GM23338 (cell line): Measurements from ENCODE around the gene KCTD3. TPM values are rescaled to one million over a fixed set of nuclear protein-coding genes. Genes with fewer than 3 reads are reported as not detected.

Source experiments
- ATAC-seq: fragments of 200-7000 bp; cut with Tn5 transposase; 3 replicates; pipeline ENCODE4 v1.9.1; 2020
- DNase-seq: peaks from one replicate; pipeline ENCODE4 v3.0.0-alpha.2; 2015; ENCODE audit warnings: low spot score
- H2AFZ ChIP-seq: fragments of 200-600 bp; sonication (generic); 2 replicates; pipeline ENCODE4 v1.8.0; 2016; ENCODE audit warnings: antibody characterized with exemption, mild to moderate bottlenecking, moderate library complexity
- H3F3A ChIP-seq: fragments of 200-600 bp; sonication (generic); replicated peaks from 2 replicates; pipeline ENCODE4 v1.8.0; 2017; ENCODE audit warnings: antibody characterized with exemption, mixed run types, low read depth
- H3K27ac ChIP-seq: fragments of 200-600 bp; sonication (generic); 2 replicates; pipeline ENCODE4 v1.6.1; 2016; ENCODE audit warnings: low read depth
- H3K27me3 ChIP-seq: fragments of 200-600 bp; sonication (generic); 2 replicates; pipeline ENCODE4 v1.8.0; 2016; ENCODE audit warnings: mild to moderate bottlenecking, mixed run types, moderate library complexity; ENCODE audit not compliant: insufficient read depth
- H3K36me3 ChIP-seq: fragments of 200-600 bp; sonication (generic); 2 replicates; pipeline ENCODE4 v1.8.0; 2016; ENCODE audit warnings: mild to moderate bottlenecking; ENCODE audit not compliant: insufficient read depth
- H3K4me1 ChIP-seq: fragments of 200-600 bp; sonication (generic); 2 replicates; pipeline ENCODE4 v1.8.0; 2016; ENCODE audit warnings: mild to moderate bottlenecking, moderate library complexity; ENCODE audit not compliant: insufficient read depth
- H3K4me2 ChIP-seq: fragments of 200-600 bp; sonication (generic); 2 replicates; pipeline ENCODE4 v1.7.1; 2017; ENCODE audit warnings: mixed run types
- H3K4me3 ChIP-seq: fragments of 200-600 bp; sonication (generic); 2 replicates; pipeline ENCODE4 v1.6.1; 2016; ENCODE audit warnings: mixed run types
- H3K79me2 ChIP-seq: fragments of 200-600 bp; sonication (generic); replicated peaks from 2 replicates; pipeline ENCODE4 v1.8.0; 2017; ENCODE audit warnings: mild to moderate bottlenecking; ENCODE audit not compliant: insufficient read depth
- H3K9me2 ChIP-seq: fragments of 200-600 bp; sonication (generic); 2 replicates; pipeline ENCODE4 v1.8.0; 2017; ENCODE audit not compliant: insufficient read depth
- H4K20me1 ChIP-seq: fragments of 200-600 bp; sonication (generic); replicated peaks from 2 replicates; pipeline ENCODE4 v1.8.0; 2017; ENCODE audit warnings: mild to moderate bottlenecking; ENCODE audit not compliant: insufficient read depth
- H3K27ac Mint-ChIP-seq: 2 replicates; pipeline ENCODE4 v1.8.0; 2020; ENCODE audit warnings: inconsistent platforms, mild to moderate bottlenecking, moderate library complexity, mixed read lengths
- H3K27me3 Mint-ChIP-seq: 3 replicates; pipeline ENCODE4 v1.8.0; 2022; ENCODE audit warnings: low read depth, mild to moderate bottlenecking, moderate library complexity, mixed read lengths, inconsistent platforms; ENCODE audit not compliant: insufficient read depth, poor library complexity
- H3K36me3 Mint-ChIP-seq: 3 replicates; pipeline ENCODE4 v1.8.0; 2021; ENCODE audit warnings: low read depth, mild to moderate bottlenecking, inconsistent platforms, moderate library complexity, mixed read lengths
- H3K4me1 Mint-ChIP-seq: 3 replicates; pipeline ENCODE4 v1.8.0; 2020; ENCODE audit warnings: mild to moderate bottlenecking, inconsistent platforms, mixed read lengths
- H3K4me3 Mint-ChIP-seq: 3 replicates; pipeline ENCODE4 v1.8.0; 2021; ENCODE audit warnings: moderate library complexity, mild to moderate bottlenecking, inconsistent platforms, mixed read lengths
- H3K9me3 Mint-ChIP-seq: 3 replicates; pipeline ENCODE4 v1.8.0; 2020; ENCODE audit warnings: moderate library complexity, mild to moderate bottlenecking, inconsistent platforms, mixed read lengths
- CREB1 ChIP-seq: fragments of 250-450 bp; sonication (Bioruptor Pico); IDR thresholded peaks from 2 replicates; pipeline ENCODE4 v1.5.0; 2020; ENCODE audit warnings: low read depth, mild to moderate bottlenecking, moderate library complexity
- CTCF ChIP-seq, 2 experiments: fragments of 200-600 bp in 1 of 2; sonication (generic) in 1 of 2; conservative IDR thresholded peaks; 2 replicates each; pipeline versions ENCODE4 v1.5.1 to v1.6.1; 2016 to 2017; ENCODE audit warnings: antibody characterized with exemption in 2 of 2, low read depth in 2 of 2, mild to moderate bottlenecking in 2 of 2, moderate library complexity in 1 of 2
- ETS1 ChIP-seq: IDR thresholded peaks from 2 replicates; pipeline ENCODE4 v1.6.1; 2016; ENCODE audit warnings: antibody characterized with exemption
- EZH2 ChIP-seq: fragments of 200-600 bp; sonication (generic); IDR thresholded peaks from one replicate; pipeline ENCODE4 v1.8.0; 2017; ENCODE audit warnings: antibody characterized with exemption, mild to moderate bottlenecking, low read depth; ENCODE audit not compliant: unreplicated experiment
- EZH2phosphoT487 ChIP-seq: fragments of 200-600 bp; sonication (generic); IDR thresholded peaks from one replicate; pipeline ENCODE4 v1.8.1; 2018; ENCODE audit warnings: antibody characterized with exemption; ENCODE audit not compliant: unreplicated experiment
- JUNB ChIP-seq: IDR thresholded peaks from one replicate; pipeline ENCODE4 v1.6.1; 2016; ENCODE audit warnings: antibody characterized with exemption; ENCODE audit not compliant: unreplicated experiment
- NANOG ChIP-seq: IDR thresholded peaks from 2 replicates; pipeline ENCODE4 v1.6.1; 2016; ENCODE audit warnings: antibody characterized with exemption, borderline replicate concordance
- POLR2AphosphoS5 ChIP-seq: IDR thresholded peaks from 2 replicates; pipeline ENCODE4 v1.6.1; 2016; ENCODE audit warnings: antibody characterized with exemption, low read depth
- REST ChIP-seq: IDR thresholded peaks from one replicate; pipeline ENCODE4 v1.6.1; 2018; ENCODE audit warnings: antibody characterized with exemption; ENCODE audit not compliant: unreplicated experiment
- STAT1 ChIP-seq: IDR thresholded peaks from one replicate; pipeline ENCODE4 v1.6.1; 2016; ENCODE audit warnings: antibody characterized with exemption; ENCODE audit not compliant: unreplicated experiment
- ZNF114 ChIP-seq: fragments of 250-450 bp; sonication (Bioruptor Pico); IDR thresholded peaks from 2 replicates; pipeline ENCODE4 v1.5.0; 2020; ENCODE audit warnings: mild to moderate bottlenecking, moderate library complexity
- ZNF331 ChIP-seq: fragments of 250-450 bp; sonication (Bioruptor Pico); IDR thresholded peaks from 2 replicates; pipeline ENCODE4 v1.5.0; 2020; ENCODE audit warnings: low read depth, mild to moderate bottlenecking, moderate library complexity
- ZNF462 ChIP-seq: fragments of 250-450 bp; sonication (Bioruptor Pico); IDR thresholded peaks from 2 replicates; pipeline ENCODE4 v1.5.0; 2020; ENCODE audit warnings: mild to moderate bottlenecking, moderate library complexity
- polyA plus RNA-seq: library from polyadenylated mRNA; unstranded; fragments of >200 nt; fragmentation: Nextera tagmentation; extraction: Ambion mirVana; gene quantifications from 2 replicates; pipeline ENCODE4 v1.2.1, GENCODE V29; 2016
- total RNA-seq: library from RNA; depleted of rRNA; stranded (reverse); fragments of >200 nt; shearing (Covaris generic); gene quantifications from 2 replicates; pipeline ENCODE4 v1.2.3, GENCODE V29; 2014

The KCTD3 gene
- total and polyA plus RNA-seq, 2 experiments from 2014 or later = 29.4 to 60.3 TPM

GRCh38 chr1:215544566-215544965 is 22.5 kb upstream of the KCTD3 start:
- Histone ChIP-seq H3K4me2 (no peak overlapping the region), H3K27ac (no peak overlapping the region), H3K27me3 (no peaks in the 10 kb centered on the region), H3K9me2 (0 out of 2 replicates have a peak, but pooled peaks cover 2% of the 10 kb centered on the region), H2AFZ (no peak overlapping the region), H3K4me1 (no peaks in the 10 kb centered on the region), H4K20me1 (no peaks in the 10 kb centered on the region), H3K36me3 (no peaks in the 10 kb centered on the region), H3F3A (no peaks in the 10 kb centered on the region), H3K4me3 (no peak overlapping the region), H3K79me2 (no peaks in the 10 kb centered on the region)
- Mint-ChIP-seq H3K4me1 (no peaks in the 10 kb centered on the region; the same call in 2 of the 3 replicates), H3K4me3 (no peak overlapping the region), H3K27ac (no peak overlapping the region), H3K36me3 (peaks cover 4% of the 10 kb centered on the region; the same call in 1 of the 3 replicates), H3K27me3 (no peaks in the 10 kb centered on the region), H3K9me3 (peaks cover 14% of the 10 kb centered on the region; the same call in 2 of the 3 replicates)
- TF ChIP-seq ZNF462 (CRISPR knock-in tag) (no peak), POLR2AphosphoS5 (no peak), ZNF331 (no peak), CTCF (conservative IDR thresholded peaks at IDR 0.05; ENCODE audit: low read depth in 2 of 2) (no peak), EZH2phosphoT487 (no peak), STAT1 (no peak), ZNF114 (CRISPR knock-in tag) (no peak), JUNB (no peak), CREB1 (CRISPR knock-in tag) (no peak), ETS1 (no peak), REST (no peak), EZH2 (no peak), NANOG (no peak)
- no peak for DNase-seq
- no peak for ATAC-seq
